ENCODE data around the gene KRR1.
A peak's percentile ranks its signal among the peaks of the same experiment; 100 is the strongest.
"Not testable (repeated sequence)": the region's sequence is repeated elsewhere in the genome, so short reads cannot be mapped to it uniquely, and the experiment has no call there.

KRR1 gene

DNA sequence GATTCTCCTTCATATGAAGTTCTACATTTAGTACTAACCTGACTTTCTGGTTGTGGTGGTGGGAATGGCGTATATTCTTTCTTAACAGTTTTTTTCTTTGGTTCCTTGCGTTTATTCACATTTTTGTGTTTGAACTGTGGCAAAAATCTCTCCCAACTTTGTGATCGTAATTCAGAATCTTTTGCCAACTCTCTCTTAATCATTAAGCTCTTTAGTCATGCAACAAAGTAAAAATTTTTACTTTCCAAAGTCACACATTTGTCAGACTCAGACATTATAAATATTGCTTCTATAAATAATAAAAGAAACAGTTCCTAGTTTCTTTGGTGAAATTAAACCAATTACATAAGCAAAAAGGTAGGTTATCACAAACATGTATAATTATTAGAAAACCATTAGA lies 7.5 kb downstream of the KRR1 start:
- H3K4me3 ChIP-seq (replicated peaks; ENCODE audit: low read depth, low read length): no peak overlapping the region
- TF ChIP-seq, protein P1, sequence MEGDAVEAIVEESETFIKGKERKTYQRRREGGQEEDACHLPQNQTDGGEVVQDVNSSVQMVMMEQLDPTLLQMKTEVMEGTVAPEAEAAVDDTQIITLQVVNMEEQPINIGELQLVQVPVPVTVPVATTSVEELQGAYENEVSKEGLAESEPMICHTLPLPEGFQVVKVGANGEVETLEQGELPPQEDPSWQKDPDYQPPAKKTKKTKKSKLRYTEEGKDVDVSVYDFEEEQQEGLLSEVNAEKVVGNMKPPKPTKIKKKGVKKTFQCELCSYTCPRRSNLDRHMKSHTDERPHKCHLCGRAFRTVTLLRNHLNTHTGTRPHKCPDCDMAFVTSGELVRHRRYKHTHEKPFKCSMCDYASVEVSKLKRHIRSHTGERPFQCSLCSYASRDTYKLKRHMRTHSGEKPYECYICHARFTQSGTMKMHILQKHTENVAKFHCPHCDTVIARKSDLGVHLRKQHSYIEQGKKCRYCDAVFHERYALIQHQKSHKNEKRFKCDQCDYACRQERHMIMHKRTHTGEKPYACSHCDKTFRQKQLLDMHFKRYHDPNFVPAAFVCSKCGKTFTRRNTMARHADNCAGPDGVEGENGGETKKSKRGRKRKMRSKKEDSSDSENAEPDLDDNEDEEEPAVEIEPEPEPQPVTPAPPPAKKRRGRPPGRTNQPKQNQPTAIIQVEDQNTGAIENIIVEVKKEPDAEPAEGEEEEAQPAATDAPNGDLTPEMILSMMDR (IDR thresholded peaks at IDR 0.05; ENCODE audit: low read depth, low read length, missing control alignments): no peak
- no peak for DNase-seq (ENCODE audit: extremely low read depth, low read depth)

DNA sequence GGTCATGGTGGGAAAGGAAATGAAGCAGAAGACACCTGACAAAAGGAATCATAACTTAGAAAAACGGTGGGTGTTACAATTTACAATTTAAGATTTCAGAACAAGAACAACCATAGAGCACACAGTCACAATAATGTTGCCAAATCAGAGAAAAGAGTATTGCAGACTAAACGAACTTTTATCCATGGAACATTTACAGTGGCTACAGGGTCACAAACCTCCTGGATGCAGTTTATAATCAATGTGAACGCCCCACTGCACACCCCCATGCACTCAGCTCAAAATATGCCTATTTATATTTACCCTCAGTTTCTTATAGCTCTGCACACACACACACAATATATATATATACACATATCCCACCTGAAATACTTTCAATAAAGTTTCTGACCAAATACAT lies 8.0 kb downstream of the KRR1 start:
- TF ChIP-seq, protein P1 (IDR thresholded peaks at IDR 0.05; ENCODE audit: low read depth, low read length, missing control alignments): no peak
- no peak for DNase-seq (ENCODE audit: extremely low read depth, low read depth)
- H3K4me3 ChIP-seq (replicated peaks; ENCODE audit: low read depth, low read length): no peak overlapping the region

DNA sequence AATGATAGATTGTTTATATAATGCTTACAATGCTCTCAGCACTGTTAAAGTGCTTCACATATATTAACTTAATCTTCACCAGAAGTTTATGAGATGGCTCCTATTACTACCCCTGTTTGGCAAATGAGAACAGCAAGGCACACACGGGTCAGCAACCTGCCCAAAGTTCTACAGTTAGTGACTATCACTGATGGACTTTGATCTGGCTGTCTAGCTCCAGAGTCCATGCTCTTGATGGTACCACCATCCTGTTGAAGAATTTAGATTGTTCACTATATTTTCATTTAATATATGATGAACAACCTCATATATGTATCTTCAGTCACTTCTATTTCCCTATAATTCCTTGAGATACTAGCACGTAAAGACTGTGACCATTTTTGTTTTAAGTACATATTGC lies 20.2 kb downstream of the KRR1 start:
- no peak overlapping the region for H3K4me3 ChIP-seq (replicated peaks; ENCODE audit: low read depth, low read length)
- no peak for DNase-seq (ENCODE audit: extremely low read depth, low read depth)
- TF ChIP-seq, protein P1 (IDR thresholded peaks at IDR 0.05; ENCODE audit: low read depth, low read length, missing control alignments): no peak

DNA sequence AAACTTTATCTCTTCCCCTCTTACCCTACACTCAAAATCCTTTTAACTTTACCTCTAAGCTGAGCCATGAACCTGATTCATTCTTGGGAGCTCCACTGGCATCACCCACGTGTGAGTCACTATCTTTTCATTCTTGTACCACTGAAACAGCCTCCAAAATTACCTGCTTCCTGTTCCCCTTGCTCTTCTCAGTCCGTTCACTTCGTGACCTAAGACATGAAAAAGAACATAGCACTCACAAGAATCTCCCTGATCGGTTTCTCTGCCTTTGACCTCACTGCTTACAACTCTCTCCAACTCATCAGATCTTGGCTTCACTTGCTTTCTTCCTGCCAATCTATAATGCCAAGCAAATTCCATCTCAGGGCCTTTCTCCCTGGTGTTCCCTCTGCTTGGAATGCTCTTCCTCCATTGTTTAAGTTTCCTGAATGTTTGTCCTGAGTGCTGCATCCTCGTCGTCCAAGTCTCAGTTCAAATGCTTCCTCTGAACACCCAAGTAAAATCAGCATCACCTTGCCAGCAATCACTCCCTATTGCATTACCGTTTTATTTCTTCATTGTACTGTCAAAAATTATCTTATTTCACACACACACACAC lies 21.7 kb downstream of the KRR1 start:
- H3K4me3 ChIP-seq (replicated peaks; ENCODE audit: low read depth, low read length): no peak overlapping the region
- TF ChIP-seq, protein P1 (IDR thresholded peaks at IDR 0.05; ENCODE audit: low read depth, low read length, missing control alignments): no peak
- no peak for DNase-seq (ENCODE audit: extremely low read depth, low read depth)

DNA sequence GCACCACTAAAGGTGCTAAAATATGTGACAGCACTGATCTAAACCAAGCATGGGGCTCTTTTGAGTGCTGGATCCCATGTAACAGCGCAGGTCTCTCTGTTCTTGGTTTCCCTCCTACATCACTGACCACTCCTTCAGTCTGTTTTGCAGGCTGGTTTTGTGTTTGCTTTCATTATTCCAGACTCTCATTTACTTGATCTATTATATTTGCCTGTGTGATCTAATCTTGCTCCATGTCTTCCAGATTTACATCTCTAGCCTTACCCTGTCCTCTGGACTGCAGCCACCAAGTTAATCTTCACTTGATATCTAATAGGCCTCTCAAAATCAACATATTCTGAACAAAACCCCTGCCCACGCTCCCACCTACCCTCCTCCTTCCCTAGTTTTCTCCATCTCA lies 22.2 kb downstream of the KRR1 start:
- TF ChIP-seq, protein P1 (IDR thresholded peaks at IDR 0.05; ENCODE audit: low read depth, low read length, missing control alignments): no peak
- no peak overlapping the region for H3K4me3 ChIP-seq (replicated peaks; ENCODE audit: low read depth, low read length)
- no peak for DNase-seq (ENCODE audit: extremely low read depth, low read depth)

DNA sequence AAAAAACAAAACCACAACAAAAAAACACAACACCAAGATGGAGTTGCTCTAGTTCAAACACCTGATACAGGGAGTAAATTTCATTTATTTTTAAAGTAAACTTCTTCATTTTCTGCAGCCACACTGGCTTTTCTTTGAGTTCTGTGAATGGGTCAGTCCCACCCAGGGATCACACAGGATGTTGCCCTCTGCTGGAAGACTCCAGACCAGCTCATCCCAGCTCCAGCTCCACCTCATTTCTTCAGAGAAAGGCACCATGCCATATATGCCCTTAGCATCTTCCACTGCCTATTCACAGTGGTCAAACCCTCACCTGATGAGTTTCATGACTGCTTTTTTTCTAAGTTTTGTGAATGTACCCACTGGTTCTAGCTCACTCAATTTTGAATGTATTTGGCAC lies 22.9 kb downstream of the KRR1 start:
- no peak overlapping the region for H3K4me3 ChIP-seq (replicated peaks; ENCODE audit: low read depth, low read length)
- no peak for DNase-seq (ENCODE audit: extremely low read depth, low read depth)
- TF ChIP-seq, protein P1 (IDR thresholded peaks at IDR 0.05; ENCODE audit: low read depth, low read length, missing control alignments): peak; percentile 51

DNA sequence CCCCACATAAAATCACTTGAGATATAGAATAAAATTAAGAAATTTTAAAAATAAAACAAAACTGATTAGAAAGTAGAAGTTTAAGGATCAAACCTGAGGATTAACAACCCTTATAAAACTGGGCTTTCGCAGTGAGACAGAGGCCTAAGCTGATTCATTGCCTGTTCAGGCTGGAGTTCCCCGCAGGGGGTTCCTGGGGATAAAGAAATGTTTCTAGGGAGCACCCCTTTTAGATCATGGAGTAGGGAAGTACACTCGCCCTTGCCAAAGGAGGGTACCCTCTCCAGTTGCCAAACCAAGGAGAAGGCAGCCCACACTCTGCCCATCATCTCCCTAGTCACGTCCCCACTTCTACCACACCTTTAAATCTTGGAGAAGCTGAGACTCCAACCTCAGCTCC lies 24.1 kb downstream of the KRR1 start:
- TF ChIP-seq, protein P1 (IDR thresholded peaks at IDR 0.05; ENCODE audit: low read depth, low read length, missing control alignments): no peak
- DNase-seq (ENCODE audit: extremely low read depth, low read depth): no peak
- H3K4me3 ChIP-seq (replicated peaks; ENCODE audit: low read depth, low read length): no peak overlapping the region

DNA sequence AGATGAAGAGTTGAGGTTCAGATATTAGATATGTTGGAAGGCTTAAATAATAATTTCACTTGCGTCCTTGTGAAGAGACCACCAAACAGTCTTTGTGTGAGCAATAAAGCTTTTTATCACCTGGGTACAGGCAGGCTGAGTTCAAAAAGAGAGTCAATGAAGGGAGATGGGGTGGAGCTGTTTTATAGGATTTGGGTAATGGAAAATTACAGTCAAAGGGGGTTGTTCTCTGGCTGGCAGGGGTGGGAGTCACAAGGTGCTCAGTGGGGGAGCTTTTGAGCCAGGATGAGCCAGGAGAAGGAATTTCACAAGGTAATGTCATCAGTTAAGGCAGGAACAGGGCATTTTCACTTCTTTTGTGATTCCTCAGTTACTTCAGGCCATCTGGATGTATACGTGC lies 27.0 kb downstream of the KRR1 start:
- H3K4me3 ChIP-seq (replicated peaks; ENCODE audit: low read depth, low read length); DNase-seq (ENCODE audit: extremely low read depth, low read depth): not testable (repeated sequence)
